Coronary artery (tissue), 2 donors: ENCODE data around the gene CGB2.
"Not testable (repeated sequence)": the region's sequence is repeated elsewhere in the genome, so short reads cannot be mapped to it uniquely, and the experiment has no call there.

Experiments used
- DNase-seq: peaks from one replicate; pipeline ENCODE4 v3.0.0-alpha.2; 2017; ENCODE audit warnings: low spot score
- H3K27ac ChIP-seq, 2 donors: fragments of 200-600 bp; sonication (generic); one replicate each; pipeline ENCODE4 v1.5.1; 2016 to 2019
- H3K4me3 ChIP-seq: fragments of 200-600 bp; sonication (generic); 2 replicates; pipeline ENCODE4 v1.5.1; 2016; ENCODE audit warnings: mild to moderate bottlenecking, moderate library complexity
- TF ChIP-seq, protein P1 (sequence below): fragments of 200-600 bp; sonication (generic); IDR thresholded peaks from one replicate; pipeline ENCODE4 v1.5.1; 2019; ENCODE audit warnings: antibody characterized with exemption

Gene CGB2

DNA sequence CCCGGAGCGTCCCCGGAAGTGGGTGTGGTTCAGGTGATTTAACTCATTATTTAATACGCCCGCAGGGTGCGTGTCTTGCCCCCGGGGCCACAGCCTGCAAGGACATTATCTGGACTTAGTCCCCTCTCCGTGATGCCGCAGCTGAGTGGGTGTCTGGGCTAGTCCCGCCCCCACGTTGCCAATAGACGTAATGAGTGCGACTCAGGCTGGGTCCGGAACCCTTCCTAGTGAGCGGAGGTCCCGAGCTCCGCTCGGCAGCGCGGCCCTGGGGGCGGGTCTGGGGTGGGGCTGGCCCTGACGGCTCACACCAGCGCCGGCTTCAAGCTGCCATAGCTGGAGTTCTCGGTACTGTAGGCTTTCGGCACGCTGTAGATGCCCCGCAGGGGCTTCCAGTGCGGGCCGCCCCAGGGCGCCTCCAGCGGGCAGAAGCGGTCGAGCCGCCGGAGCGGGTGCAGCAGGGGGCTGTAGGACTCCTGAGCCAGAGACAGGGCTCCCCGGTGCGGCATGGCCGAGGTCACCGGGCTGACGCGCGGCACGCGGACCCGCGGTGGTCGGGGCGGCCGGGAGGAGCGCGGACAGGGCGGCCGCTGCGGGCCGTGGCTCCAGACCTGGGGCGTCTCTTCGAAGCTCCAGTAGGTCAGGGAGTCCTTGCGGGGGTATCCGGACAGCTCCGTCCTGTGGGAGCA lies 13.9 kb upstream of the CGB2 start:
- no peak for DNase-seq
- Histone ChIP-seq H3K27ac (no peak overlapping the region), H3K4me3 (peak overlapping the region; percentile 71)
- TF ChIP-seq, protein P1, sequence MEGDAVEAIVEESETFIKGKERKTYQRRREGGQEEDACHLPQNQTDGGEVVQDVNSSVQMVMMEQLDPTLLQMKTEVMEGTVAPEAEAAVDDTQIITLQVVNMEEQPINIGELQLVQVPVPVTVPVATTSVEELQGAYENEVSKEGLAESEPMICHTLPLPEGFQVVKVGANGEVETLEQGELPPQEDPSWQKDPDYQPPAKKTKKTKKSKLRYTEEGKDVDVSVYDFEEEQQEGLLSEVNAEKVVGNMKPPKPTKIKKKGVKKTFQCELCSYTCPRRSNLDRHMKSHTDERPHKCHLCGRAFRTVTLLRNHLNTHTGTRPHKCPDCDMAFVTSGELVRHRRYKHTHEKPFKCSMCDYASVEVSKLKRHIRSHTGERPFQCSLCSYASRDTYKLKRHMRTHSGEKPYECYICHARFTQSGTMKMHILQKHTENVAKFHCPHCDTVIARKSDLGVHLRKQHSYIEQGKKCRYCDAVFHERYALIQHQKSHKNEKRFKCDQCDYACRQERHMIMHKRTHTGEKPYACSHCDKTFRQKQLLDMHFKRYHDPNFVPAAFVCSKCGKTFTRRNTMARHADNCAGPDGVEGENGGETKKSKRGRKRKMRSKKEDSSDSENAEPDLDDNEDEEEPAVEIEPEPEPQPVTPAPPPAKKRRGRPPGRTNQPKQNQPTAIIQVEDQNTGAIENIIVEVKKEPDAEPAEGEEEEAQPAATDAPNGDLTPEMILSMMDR, result no peak

DNA sequence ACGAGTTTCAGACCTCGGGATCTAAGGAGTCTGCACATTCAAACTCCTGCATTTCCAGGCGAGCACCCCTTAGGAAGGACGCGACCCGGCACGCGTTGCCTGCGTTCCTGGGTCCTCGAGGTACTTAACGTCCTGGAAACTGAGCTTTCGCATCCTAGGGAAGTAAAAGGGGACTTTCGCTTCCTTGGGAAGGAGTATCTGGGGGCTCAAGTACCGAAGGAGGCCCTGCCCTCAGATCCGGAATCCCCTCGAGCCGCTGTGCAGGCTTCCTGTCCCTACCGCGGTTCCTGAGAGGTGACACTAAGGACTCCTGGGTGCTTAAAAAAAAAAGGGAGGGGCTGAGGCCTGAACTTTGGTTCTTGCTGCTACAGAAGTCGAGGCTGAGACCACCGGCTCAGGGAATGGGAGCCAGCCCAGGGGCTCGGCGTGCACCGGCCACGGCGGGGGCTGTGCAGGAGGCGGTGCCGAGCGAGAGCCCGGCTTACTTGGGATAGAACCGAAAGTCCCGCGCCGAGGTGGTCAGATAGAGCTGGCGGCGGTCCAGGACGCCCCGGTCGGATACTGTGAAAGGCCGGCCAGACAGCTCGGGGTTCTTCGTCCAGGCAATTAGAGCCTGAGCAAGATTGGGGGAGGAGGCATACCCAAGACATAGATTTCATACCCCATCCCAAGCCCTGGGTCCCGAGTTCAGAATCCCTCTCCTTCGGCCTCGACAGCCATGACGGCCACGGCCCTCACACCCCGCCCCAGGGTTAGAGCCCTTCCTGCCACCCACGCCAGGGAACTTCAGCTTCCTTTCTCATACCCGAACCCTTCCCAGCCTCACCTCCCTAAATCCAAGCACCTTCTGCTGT lies 13.1 kb upstream of the CGB2 start:
- not testable (repeated sequence) for DNase-seq, H3K27ac ChIP-seq
- H3K4me3 ChIP-seq, result peak overlapping the region; percentile 71

- DNase-seq, result no peak
- TF ChIP-seq, protein P1, result no peak
Observed at GRCh38 chr19:49019242-49019932, 12.3 kb upstream of the CGB2 start.

GRCh38 chr19:49020342-49020741 lies 11.3 kb upstream of the CGB2 start:
- H3K27ac ChIP-seq, result no peak overlapping the region
- no peak overlapping the region for H3K4me3 ChIP-seq
- no peak for DNase-seq
- TF ChIP-seq, protein P1, result no peak

More at GRCh38 chr19:49019242-49019932, 12.3 kb upstream of the CGB2 start:
- Histone ChIP-seq H3K27ac (no peak overlapping the region), H3K4me3 (peak overlapping the region; percentile 71)

DNA sequence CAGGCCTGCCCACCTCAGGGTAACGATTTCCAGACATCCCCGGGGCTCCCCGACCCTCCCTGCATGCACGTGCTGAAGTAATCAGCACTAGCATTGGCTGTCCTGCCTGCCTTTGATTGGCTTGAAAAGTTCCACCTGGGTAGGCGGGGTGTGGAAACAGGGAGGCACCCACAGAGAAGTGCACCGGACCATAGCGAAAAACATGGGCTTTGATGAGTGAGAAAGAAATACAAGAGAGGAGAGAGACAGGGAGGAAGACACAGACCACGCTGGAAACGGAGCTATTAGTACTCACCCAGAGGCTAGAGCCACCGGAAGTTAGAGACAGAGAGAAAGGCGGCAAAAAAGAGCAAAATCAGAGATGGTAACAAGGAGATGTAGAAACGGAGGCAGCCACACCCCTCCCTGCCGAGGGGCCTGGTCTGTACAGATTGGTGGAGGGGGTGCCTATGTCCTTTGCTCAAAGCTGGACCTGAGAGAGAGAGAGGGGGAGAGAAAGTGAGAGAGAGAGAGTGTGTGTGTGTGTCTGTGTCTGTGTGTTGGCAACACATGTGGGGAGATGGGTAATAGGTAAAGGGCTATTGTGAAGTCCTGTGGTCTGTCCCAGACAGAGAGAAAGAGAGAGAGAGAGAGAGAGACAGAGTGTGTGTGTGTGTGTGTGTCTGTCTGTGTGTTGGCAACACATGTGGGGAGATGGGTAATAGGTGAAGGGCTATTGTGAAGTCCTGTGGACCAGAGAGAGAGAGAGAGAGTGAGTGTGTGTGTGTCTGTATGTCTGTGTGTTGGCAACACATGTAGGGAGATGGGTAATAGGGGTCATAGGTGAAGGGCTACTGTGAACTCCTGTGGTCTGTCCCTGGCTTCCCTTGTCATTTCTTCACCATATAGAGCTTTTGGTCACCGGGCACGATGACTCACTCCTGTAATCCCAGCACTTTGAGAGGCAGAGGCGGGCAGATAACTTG lies 10.5 kb upstream of the CGB2 start:
- no peak for DNase-seq
- no peak overlapping the region for H3K4me3 ChIP-seq
- no peak overlapping the region for H3K27ac ChIP-seq
- TF ChIP-seq, protein P1, result no peak

DNA sequence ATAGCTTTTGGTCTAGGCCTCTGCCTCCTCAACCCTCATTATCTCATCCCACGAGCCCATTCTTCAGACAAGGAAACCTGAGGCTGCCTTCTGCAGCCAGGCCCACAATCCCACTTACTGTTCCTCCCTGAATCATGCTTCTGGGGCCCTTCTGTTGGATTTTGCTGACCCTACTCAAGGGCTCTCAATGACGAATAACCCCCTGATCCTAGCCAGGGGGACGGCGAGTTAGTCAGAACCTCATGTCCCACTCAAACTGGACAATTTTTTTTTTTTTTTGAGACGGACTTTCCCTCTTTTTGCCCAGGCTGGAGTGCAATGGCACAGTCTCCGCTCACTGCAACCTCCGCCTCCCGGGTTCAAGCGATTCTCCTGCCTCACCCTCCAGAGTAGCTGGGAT lies 9.6 kb upstream of the CGB2 start:
- H3K27ac ChIP-seq, result no peak overlapping the region
- no peak overlapping the region for H3K4me3 ChIP-seq
- no peak for DNase-seq
- TF ChIP-seq, protein P1, result no peak

GRCh38 chr19:49024233-49024632 lies 7.5 kb upstream of the CGB2 start, which contains the start of gene CGB3:
Gene CGB3 (minus strand): TSS chr19:49024333. CDS start chr19:49023971, 362 bp downstream.
- DNase-seq, H3K27ac ChIP-seq, H3K4me3 ChIP-seq: not testable (repeated sequence)

DNA sequence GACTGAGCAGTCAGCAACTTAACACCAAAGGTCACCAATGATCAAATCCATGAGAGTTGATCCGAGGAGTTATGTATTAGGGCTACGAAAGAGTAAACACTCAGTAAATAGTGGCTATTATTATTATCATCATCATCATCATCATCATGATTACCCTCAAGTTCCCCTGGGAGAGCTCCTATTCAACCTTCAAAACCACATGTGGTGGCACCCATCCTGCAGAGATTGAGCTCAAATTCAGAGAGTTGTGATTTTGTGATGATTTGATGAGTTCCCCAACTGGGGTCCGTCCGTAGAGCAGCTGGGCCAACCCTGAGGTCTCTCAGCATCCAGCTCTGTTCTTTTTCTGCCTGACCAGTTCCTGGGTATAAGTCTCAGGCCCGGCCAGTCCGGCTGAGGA lies 6.6 kb upstream of the CGB2 start:
- not testable (repeated sequence) for H3K27ac ChIP-seq, H3K4me3 ChIP-seq, DNase-seq

GRCh38 chr19:49025599-49025998 lies 6.1 kb upstream of the CGB2 start:
- not testable (repeated sequence) for H3K4me3 ChIP-seq, H3K27ac ChIP-seq, DNase-seq

- DNase-seq, result not testable (repeated sequence)
Observed at GRCh38 chr19:49028686-49029085, 3.0 kb upstream of the CGB2 start.

DNA sequence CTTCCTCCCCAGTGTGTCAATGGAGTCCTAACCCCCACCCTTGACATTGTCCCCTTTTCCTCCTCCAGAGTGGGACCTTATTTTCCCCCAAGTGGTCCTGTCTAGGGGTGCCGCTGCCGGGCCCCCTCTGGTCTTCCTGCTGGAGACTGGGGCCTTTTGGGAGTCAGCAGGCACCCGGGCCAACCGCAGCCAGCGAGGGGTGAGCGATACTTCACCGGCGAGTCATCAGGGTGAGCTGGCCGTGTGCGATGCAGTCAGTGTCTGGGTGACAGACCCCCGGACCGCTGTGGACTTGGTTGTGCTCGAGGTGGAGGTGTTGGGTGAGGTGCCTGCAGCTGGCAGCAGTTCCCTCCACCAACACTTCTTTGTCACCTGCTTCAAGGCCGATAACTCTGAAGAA lies 1.9 kb upstream of the CGB2 start:
- not testable (repeated sequence) for H3K27ac ChIP-seq, DNase-seq, H3K4me3 ChIP-seq

More at GRCh38 chr19:49028686-49029085, 3.0 kb upstream of the CGB2 start:
- H3K4me3 ChIP-seq, H3K27ac ChIP-seq: not testable (repeated sequence)
